Kidney (tissue), 14 donors: ENCODE data around the gene PSMA3. TPM values are rescaled to one million over a fixed set of nuclear protein-coding genes. Genes with fewer than 3 reads are reported as not detected.

Experiments
- DNase-seq, 5 donors: peaks; one replicate each; pipeline ENCODE4 v3.0.0-alpha.2; 2013 to 2020
- FAIRE-seq: peaks from 2 replicates; lab custom pipeline; 2012; peaks lifted over from hg19 to GRCh38; lab: Jason Lieb, UNC
- H3K27ac ChIP-seq, 2 donors: one replicate each; pipeline ENCODE4 v1.7.0; 2013; ENCODE audit warnings: low read depth in 2 of 2, low read length in 2 of 2, inconsistent platforms in 1 of 2
- H3K27me3 ChIP-seq: one replicate; pipeline ENCODE4 v1.7.1; 2013; ENCODE audit warnings: low read length, inconsistent platforms; ENCODE audit not compliant: control insufficient read depth, insufficient read depth
- H3K36me3 ChIP-seq, 3 donors: one replicate each; pipeline versions ENCODE4 v1.7.0 to v1.7.1; 2013; ENCODE audit warnings: low read length in 3 of 3, control low read depth in 1 of 3, inconsistent platforms in 1 of 3; ENCODE audit not compliant: insufficient read depth in 3 of 3, control insufficient read depth in 2 of 3
- H3K4me1 ChIP-seq, 3 donors: one replicate each; pipeline versions ENCODE4 v1.7.0 to v1.7.1; 2013; ENCODE audit warnings: low read length in 3 of 3, inconsistent platforms in 1 of 3, low read depth in 1 of 3; ENCODE audit not compliant: control insufficient read depth in 2 of 3, insufficient read depth in 2 of 3
- H3K4me3 ChIP-seq, 3 donors: one replicate each; pipeline versions ENCODE4 v1.7.0 to v1.8.1; 2013; ENCODE audit warnings: low read length in 3 of 3, control low read depth in 1 of 3, inconsistent platforms in 1 of 3
- H3K9ac ChIP-seq, 3 donors: one replicate each; pipeline versions ENCODE4 v1.7.0 to v1.7.1; 2013; ENCODE audit warnings: low read length in 3 of 3, control low read depth in 1 of 3, inconsistent platforms in 1 of 3
- H3K9me3 ChIP-seq, 3 donors: one replicate each; pipeline versions ENCODE4 v1.7.0 to v1.7.1; 2013; ENCODE audit warnings: low read length in 3 of 3, control low read depth in 1 of 3, inconsistent platforms in 1 of 3; ENCODE audit not compliant: control insufficient read depth in 2 of 3, insufficient read depth in 1 of 3
- CTCF ChIP-seq: IDR thresholded peaks from 3 replicates; pipeline ENCODE4 v1.5.1; 2012; ENCODE audit warnings: mild to moderate bottlenecking, moderate library complexity, borderline replicate concordance; ENCODE audit not compliant: insufficient read depth; ENCODE audit errors: extremely low read depth
- intact Hi-C: fragments of 100-400 bp; cut with DNase I; formaldehyde crosslinking; loops from one replicate; pipeline ENCODE4 v1.11.1; 2022
- polyA plus RNA-seq: library from polyadenylated mRNA; stranded (reverse); fragments of 350-450 nt; fragmentation: Illumina TruSeq; extraction: RNeasy Lipid Tissue Mini Kit (QIAGEN cat#74804); gene quantifications from one replicate; pipeline ENCODE4 v1.2.3, GENCODE V29; 2014; ENCODE audit warnings: low read depth, low replicate concordance; ENCODE audit not compliant: insufficient read depth
- total RNA-seq: library from RNA; stranded (reverse); fragmentation: NEBNext Ultra II Directional; extraction: Animal tissue kit (Norgen Biotek cat#: 25700); gene quantifications from one replicate; pipeline ENCODE4 v1.2.1, GENCODE V29; 2021
- donor health status: control.
- donor health status: control.
- donor health status: control.
- donor health status: control.
- donor health status: control.
- donor health status: DM: yes; HTN: yes; CAD: no.
- donor health status: Normal renal cell carcinoma (clear cell type).

Gene PSMA3
- total and polyA plus RNA-seq, 2 donors from 2014 or later: 151 to 164 TPM

GRCh38 chr14:58301416-58301815, 56.8 kb downstream of the PSMA3 start:
- intact Hi-C loops: no loop called here
- DNase-seq: no peak
- H3K27ac ChIP-seq: no peak overlapping the region
- no peaks in the 10 kb centered on the region for H3K27me3 ChIP-seq
- H3K36me3 ChIP-seq: peaks cover 9 to 22% (median 18%) of the 10 kb centered on the region in 3 donors
- TF ChIP-seq CTCF: no peak
- peaks cover 0 to 13% (median 3%) of the 10 kb centered on the region in 3 donors for H3K4me1 ChIP-seq
- H3K4me3 ChIP-seq: no peak overlapping the region
- no peak for FAIRE-seq
- no peak overlapping the region for H3K9ac ChIP-seq
- H3K9me3 ChIP-seq: no peaks in the 10 kb centered on the region

GRCh38 chr14:58305730-58306129, 61.1 kb downstream of the PSMA3 start:
- H3K36me3 ChIP-seq: peaks cover 9 to 28% (median 24%) of the 10 kb centered on the region in 3 donors
- TF ChIP-seq CTCF: no peak
- DNase-seq: no peak
- H3K4me1 ChIP-seq: peaks cover 0 to 2% (median 0%) of the 10 kb centered on the region in 3 donors
- no peak overlapping the region for H3K27ac ChIP-seq
- intact Hi-C loops: no loop called here
- H3K9ac ChIP-seq: no peak overlapping the region
- no peak overlapping the region for H3K4me3 ChIP-seq
- no peak for FAIRE-seq
- no peaks in the 10 kb centered on the region for H3K9me3 ChIP-seq
- H3K27me3 ChIP-seq: no peaks in the 10 kb centered on the region

- FAIRE-seq: no peak
- no peak overlapping the region for H3K9ac ChIP-seq
- H3K9me3 ChIP-seq: no peaks in the 10 kb centered on the region
- no peak overlapping the region for H3K27ac ChIP-seq
- no peak overlapping the region for H3K4me3 ChIP-seq
- intact Hi-C loops: no loop called here
- TF ChIP-seq CTCF: no peak
- H3K4me1 ChIP-seq: no peaks in the 10 kb centered on the region
- DNase-seq: no peak
- peaks cover 9 to 28% (median 24%) of the 10 kb centered on the region in 3 donors for H3K36me3 ChIP-seq
- H3K27me3 ChIP-seq: no peaks in the 10 kb centered on the region
These were observed 63.1 kb downstream of the PSMA3 start for GRCh38 chr14:58307597-58308316.
